PC-9 (cell line): ENCODE data around the gene ULK2.

Experiments
- CTCF ChIP-seq: fragments of 200-600 bp; sonication (generic); conservative IDR thresholded peaks from 2 replicates; pipeline ENCODE4 v1.6.1; 2017; ENCODE audit warnings: mixed run types, antibody characterized with exemption, mild to moderate bottlenecking, moderate library complexity
- EZH2 ChIP-seq: fragments of 200-600 bp; sonication (generic); IDR thresholded peaks from 2 replicates; pipeline ENCODE4 v1.8.0; 2017; ENCODE audit warnings: antibody characterized with exemption, low read depth

GRCh38 chr17:19791918-19792550 lies 75.7 kb downstream of the ULK2 start:
- no peak for TF ChIP-seq CTCF
- TF ChIP-seq EZH2, result no peak
